Measurements from ENCODE around the gene GOLGA2.
A peak's percentile ranks its signal among the peaks of the same experiment; 100 is the strongest.
"Not testable (repeated sequence)": the region's sequence is repeated elsewhere in the genome, so short reads cannot be mapped to it uniquely, and the experiment has no call there.

GOLGA2 gene

DNA sequence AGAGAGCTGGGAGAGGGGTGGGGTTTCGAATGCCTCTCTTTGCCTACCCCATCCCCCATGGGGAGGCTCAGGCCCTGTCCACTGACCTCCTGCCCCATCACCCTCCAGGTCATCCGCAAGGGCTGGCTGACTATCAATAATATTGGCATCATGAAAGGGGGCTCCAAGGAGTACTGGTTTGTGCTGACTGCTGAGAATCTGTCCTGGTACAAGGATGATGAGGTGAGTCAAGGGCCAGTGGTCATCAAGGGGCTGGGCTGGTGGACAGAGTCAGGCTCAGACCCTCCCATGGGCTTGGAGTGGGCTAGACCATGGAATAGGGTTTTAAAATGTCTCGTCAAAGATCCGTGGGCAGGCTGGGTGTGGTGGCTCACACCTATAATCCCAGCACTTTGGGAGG lies 33.7 kb downstream of the GOLGA2 start:
- no peak for DNase-seq

DNA sequence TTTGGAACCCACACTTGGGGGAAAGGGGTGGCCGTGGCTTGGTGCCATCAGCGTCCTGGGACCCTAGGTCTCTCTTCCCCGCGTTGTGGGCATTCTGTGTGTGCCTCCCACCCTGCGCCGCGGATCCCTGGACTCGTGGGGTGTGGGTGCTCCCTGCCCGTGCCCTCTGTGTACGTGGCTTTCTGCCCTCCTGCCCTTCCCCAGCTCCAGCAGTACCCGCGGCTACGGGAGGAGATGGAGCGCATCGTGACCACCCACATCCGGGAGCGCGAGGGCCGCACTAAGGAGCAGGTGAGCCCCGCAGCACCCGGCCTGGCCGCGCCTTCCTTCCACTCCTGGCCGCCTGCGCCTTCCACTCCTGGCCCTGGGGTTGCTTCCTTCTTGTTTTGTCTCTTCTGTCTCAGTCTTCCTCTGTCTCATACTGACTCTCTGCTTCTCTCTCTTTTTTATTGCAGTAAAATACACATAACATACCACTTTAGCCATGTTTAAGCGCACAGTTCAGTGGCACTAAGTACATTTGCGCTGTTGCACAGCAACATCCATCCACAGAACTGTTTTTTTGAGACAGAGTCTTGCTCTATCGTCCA lies 41.9 kb downstream of the GOLGA2 start:
- DNase-seq: no peak

DNA sequence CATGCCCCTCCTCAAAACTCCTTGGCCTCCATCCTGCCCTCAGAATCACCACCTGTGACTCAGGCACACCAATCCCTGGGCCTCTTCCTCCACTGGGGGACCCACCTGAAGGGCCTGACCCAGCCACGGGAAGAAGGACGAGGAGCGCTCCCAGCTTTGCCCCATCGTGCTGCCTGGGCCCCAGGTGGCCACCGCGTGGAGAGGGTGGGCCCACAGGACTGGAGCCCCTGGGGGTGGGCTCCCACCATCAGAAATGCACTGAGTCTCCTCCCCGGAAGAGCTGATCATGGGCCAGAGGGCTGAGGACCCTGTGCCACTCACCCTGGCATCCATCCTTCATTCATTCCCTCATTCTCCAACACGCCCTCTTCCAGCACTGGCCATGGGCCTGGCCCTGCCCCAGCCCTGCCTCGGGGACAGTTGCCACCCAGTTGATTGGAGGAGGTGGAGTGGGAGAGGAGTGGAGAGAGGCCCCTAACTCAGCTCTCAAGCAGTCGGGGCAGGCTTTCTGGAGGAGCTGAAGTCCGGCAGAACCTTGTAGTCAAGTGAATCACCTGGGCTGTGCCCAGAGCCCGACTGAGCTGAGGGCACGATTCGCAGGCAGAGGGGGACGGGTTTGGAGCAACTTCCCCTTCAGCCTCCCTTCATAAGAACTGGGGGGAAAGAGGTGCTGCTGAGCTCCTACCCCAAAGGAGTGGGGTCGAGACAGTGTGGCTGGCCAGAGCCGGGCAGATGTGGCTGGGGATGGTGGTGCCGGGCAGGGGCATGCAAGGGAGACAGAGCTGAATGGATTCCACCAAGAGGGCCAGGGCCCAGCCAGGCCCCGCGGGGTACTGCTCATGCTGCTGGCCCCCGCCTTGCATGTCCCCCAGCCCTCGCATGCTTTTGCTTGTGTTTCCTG lies 43.0 kb downstream of the GOLGA2 start:
- DNase-seq: no peak

DNA sequence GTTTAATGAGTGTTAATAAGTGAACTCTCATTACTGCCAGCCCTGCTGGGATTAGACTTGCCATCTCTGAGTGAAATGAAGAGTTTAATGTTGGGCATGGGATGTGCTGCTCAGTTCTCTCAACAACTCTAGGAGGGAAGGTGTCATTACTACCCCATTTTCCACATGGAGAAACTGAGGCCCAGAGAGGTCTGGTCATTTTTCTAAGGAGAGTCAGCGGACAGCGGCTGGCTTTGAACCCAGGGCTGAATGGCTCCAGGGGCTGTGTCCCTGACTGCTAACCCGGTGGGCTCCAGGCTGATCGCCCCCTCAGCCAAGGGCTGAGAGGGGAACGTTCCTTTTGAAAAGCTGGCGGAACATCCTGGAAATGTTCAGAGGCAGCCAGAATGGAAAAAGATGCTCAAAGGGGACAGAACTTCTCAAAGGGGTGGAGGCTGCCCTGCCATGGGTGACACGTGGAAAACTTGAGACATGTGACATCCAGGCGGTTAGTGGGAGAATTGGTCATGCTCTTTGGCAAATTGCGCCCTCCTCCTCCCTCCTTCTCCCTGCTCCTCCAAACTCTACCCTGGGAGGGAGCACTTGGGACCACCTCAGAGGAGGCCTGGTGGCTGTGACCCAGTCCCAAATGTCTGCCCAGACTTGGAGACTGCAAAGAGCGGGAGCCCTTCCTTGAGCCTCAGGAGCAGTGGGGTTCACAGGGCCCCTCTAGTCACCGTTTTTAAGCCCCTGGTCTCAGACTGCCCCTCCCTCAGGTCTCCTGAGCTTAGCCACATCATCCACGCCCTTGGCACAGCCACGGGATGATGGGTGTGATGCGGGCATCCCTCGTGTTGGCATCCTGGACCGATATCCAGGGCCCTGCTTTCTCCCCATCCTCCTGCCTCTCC lies 43.9 kb downstream of the GOLGA2 start:
- no peak for DNase-seq

DNA sequence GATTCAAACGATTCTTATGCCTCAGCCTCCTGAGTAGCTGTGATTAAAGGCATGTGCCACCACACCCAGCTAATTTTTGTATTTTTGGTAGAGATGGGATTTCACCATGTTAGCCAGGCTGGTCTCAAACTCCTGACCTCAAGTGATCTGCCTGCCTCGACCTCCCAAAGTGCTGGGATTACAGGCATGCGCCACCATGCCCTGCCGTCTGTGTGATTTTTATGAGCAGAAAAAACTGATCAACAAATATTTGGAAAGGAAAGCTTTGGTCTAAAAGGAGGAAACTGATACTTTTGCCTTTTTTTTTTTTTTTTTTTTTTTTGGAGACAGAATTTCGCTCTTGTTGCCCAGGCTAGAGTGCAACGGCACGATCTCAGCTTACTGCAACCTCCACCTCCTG lies 44.9 kb downstream of the GOLGA2 start:
- DNase-seq: not testable (repeated sequence)

DNA sequence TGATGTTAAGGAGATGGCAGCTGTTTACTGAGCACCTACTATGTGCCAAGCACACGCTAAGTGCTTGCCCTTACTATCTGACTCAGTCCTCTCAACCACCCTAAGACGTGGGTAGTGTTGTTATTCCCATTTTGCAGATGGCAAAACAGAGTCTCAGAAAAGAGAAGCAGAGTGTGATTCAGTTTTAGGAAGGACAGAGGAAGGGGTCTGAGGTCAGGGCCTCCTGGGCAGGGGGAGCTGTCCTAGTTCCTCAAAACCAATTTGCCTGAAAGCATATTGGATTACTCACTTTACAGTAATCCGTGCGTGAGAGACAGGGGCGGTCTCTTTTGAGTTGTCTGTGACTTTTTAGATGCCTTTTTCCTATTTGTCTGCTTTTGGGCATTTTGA lies 49.4 kb downstream of the GOLGA2 start:
- DNase-seq: no peak

DNA sequence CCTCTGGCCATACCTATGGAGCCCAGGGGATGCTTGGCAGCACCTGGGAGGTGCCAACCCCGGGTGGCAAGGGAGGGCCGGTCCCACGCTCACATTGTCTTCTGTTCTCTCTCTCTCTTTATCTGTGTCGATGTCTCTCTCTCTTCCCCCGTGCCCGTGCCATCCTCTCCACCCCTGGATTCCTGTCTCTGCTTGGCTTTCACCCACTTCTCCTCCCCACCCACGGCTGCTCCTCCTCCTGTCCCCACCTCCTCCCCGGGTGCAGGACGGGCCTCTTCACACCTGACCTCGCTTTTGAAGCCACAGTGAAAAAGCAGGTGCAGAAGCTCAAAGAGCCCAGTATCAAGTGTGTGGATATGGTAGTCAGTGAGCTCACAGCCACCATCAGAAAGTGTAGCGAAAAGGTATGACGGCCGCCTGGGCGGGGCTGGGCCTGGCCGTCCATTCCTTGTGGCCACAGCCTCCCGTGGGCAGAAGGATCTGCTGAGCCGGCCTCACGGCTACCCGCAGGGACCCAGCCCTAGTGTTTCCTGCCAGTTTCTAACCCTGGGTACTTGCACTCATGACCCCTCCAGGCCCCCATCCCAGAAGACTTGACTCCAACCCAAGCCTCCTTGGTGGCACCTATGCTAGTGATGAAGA lies 49.9 kb downstream of the GOLGA2 start:
- DNase-seq: no peak

DNA sequence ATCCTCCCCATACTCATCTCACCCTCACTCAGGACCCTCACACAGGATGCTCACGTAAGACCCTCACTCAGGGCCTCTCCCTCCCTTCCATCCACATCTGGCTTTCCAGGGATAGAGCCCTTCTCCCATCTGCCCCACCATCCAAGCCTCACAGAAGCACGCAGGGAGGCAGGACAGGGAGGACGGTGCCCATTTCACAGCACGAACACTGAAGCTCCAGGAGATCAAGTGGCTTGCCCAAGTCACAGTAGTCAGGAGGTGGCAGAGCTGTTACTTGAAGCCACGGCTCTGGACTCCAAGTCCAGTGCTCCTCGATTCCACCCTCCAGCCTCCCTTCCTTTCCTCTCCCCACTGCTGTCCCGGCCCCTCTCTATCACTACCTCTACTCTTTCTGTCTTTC lies 50.9 kb downstream of the GOLGA2 start:
- DNase-seq: no peak

DNA sequence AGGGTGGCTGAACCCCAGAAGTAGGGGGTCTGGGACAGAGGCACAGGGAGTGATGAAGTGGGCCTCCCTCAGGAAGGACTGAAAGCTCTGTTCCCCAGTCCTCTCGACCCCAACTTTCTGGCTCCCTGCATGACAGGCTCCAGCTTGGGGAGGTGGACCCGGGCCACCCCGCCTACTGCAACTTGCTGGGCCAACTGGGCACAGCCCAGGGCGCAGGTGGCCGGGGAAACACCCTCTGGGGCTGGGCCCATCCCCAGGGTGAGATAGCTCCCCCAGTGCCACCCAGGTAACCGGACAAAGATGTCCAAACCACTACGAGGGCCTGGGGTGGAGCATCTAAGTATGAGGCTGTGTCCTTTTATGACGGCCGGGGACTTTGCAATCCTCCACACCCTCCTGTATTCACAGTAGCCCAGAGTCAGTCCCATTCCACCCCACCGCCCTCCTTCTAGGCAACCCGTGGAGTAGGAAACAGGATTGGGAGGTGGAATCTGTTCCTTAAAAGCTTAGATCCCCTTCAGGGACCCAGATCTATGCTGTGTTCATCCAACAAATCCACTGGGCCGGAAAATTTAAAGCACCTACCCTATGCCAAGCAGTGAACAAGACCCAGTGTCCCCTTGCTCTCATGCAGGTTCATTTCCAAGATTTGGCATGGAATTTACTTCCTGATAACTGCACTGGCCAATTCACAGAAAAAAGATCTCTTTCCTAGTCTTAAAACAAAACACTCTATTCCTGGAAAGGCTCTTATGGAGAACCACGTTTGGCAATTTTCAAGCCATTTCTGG lies 52.7 kb downstream of the GOLGA2 start:
- no peak for DNase-seq

DNA sequence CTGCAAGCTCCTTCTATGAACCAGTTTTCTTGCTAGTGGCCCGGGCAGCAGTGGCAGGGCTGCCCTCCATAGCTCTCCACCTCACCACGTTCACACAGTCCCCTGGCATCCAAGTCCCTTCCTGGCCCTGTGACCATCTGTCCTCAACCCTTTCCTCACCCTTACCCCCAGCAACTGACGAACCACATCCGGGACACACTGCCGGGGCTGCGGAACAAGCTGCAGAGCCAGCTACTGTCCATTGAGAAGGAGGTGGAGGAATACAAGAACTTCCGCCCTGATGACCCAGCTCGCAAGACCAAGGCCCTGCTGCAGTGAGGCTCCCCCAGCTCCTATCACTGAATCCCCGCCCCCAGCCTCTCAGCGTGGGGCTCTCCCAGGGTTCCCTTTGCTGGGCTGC lies 53.8 kb downstream of the GOLGA2 start:
- no peak for DNase-seq

DNA sequence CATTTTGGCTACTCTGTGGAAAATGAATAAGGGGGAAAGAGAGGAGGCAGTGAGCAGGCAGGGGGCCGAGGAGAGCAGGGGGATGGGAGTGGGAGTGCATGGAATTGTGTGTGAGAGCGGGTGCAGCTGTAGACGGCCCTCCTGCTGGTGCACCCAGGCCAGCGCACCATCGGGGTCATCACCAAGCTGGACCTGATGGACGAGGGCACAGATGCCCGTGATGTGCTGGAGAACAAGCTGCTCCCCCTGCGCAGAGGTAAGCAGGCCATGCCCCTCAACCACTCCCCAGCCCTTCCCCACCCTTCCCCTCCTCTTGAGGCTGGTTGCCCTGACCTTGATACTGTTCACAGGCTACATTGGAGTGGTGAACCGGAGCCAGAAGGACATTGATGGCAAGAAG lies 56.0 kb downstream of the GOLGA2 start:
- no peak for DNase-seq

DNA sequence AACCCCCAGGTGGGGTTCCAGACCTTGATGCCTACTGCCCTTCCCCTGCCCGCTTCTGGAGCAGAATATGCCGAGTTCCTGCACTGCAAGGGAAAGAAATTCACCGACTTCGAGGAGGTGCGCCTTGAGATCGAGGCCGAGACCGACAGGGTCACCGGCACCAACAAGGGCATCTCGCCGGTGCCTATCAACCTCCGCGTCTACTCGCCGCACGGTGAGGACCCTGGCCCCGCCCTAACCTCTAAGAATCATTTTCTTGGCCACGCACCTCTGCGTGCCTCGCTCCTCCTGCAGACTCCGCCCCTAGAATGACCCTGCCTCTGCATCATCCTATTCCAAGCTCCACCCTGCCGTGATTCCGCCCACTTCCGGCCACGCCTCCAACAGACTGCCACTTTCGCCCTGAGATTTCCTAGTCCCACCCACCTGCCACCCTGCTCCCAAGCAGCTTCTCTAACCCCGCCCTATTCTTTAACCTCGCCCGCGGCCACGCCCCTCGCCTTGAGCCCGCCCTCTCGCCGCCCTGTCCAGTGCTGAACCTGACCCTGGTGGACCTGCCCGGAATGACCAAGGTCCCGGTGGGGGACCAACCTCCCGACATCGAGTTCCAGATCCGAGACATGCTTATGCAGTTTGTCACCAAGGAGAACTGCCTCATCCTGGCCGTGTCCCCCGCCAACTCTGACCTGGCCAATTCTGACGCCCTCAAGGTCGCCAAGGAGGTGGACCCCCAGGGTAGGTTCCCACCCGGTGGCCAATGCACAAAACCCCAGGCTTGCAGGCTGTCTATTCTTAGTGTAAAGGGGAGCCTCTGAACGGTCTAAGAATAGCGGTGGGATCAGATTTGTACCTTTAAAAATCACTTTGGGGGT lies 57.1 kb downstream of the GOLGA2 start:
- peak; percentile 97 for DNase-seq

DNA sequence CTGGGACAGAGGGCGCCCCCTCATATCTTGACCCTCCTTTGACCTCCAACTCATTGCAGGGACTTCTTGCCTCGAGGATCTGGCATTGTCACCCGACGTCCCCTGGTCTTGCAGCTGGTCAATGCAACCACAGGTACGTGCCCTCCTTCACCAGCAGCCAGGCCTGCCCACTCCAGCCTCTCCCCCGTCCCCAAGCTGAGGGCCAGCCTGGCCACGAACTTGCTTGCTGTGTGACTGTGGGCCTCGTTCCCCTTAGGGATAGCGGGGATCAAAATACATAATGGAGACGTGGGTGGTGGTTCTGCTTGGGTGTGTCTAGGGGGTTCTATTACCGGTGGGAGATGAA lies 57.7 kb downstream of the GOLGA2 start:
- no peak for DNase-seq

DNA sequence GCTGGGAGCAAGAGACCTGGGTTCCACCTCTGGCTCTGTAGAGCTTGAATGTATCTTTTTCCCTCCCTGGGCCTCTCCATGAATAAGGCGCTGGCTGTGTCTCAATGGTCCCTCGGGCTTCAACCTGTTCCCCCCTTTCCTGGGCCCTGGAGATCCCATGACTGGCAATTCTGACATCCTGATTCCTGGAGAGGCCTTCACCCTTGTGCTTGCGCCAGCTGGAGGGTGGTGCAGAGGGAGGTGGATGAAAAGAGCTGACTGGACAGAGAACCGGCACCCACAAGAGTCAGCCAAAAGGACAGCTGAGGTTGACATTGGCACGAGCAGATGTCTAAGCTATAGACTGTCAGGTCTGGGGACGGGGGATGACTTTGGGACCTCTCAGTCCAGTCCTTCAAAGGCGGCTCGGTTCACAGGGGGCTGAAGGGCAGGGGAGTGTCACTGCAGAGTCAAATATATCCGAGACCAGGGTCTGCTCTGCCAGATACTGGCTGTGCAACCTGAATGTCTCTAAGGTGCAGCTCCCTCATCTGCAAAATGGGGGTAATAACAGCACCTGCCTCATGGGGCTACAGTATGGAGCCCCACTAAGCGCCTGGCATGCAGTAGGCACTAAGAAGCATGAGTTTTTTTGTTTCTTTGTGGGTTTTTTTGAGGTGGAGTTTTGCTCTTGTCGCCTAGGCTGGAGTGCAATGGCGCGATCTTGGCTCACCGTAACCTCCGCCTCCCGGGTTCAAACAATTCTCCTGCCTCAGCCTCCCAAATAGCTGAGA lies 58.8 kb downstream of the GOLGA2 start:
- no peak for DNase-seq

DNA sequence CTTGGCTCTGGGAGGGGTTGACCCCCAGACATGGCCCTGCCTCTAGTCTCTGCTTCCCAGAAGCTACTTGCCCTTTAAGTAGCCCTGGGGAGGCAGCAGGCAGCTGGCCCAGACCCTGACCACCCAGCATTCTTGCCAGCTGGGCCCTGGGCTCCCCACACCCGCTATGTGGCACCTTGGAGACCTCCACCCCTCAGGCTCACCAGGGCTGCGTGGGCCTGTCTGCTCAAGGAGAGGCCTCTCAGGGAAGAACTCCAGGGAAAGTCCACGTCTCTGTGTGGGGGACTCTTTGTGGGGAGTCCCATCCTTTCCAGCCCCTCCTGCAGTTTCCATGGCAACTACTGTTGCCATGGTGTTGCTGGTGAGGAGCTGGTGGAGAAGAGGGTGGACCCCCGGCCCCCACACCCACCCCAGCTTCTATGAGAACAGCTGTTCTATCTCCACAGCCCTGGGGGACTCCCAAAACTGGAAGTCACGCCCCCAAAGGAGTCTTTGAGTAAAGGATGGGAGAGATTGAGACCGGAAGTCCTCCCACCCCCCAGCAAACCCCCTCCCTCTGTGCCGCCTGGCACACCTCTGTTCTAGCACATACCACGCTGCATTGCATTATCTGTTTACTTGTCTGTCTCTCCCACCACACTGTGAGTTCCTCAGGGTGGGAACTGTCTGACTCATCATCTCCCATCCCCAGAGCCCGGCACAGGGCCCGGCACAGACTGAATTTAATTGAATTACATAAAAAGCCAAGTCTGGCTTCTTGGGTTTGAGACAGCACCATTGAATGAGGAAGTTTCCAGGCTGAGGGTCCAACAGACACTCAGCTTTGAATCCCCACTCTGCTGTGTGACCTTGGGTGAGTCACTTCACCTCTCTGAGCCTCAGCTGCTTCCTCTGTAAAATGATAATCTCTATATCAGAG lies 60.1 kb downstream of the GOLGA2 start:
- DNase-seq: no peak

DNA sequence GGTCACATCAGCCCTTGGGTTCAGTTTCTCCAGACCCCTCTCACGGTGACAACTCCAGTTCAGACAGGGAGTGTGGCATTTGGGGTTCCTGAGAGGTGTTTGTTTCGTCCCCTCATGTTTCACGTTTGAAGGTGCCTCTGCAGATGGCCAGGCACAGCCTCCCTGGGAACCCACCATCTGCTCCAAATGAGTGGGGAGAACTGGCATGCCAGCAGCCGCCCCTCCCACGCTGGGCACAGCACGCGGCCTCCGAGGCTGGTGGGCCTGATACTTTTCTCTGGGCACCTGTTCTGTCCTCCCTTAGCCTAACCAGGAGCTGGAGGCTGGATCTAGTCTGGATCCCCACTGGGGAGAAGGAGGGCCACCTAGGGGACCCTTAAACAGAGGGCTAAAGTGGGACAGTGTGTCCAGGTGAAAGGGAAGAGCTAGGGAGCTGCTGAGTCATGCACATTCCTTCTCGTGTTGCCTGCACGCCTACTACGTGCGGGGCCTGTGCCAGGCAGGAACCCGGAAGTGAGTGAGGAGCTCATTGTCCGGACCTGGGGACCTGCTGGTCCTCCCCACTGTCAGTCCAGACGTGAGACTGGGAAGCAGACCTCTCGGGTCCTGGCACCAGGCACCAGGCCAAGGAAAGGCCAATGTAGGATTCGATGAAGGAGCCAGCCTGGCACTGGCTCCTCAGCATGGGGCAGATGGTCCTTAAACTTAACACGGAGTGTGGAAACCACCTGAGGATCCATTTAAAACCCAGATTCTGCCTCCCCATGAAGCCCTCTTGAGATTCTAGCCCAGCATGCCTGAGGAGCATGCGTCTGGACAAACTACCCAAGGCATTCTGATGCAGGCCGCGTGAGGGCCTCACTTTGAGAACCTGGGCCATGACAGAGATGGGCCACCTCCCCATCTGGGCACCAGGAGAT lies 61.0 kb downstream of the GOLGA2 start:
- no peak for DNase-seq

DNA sequence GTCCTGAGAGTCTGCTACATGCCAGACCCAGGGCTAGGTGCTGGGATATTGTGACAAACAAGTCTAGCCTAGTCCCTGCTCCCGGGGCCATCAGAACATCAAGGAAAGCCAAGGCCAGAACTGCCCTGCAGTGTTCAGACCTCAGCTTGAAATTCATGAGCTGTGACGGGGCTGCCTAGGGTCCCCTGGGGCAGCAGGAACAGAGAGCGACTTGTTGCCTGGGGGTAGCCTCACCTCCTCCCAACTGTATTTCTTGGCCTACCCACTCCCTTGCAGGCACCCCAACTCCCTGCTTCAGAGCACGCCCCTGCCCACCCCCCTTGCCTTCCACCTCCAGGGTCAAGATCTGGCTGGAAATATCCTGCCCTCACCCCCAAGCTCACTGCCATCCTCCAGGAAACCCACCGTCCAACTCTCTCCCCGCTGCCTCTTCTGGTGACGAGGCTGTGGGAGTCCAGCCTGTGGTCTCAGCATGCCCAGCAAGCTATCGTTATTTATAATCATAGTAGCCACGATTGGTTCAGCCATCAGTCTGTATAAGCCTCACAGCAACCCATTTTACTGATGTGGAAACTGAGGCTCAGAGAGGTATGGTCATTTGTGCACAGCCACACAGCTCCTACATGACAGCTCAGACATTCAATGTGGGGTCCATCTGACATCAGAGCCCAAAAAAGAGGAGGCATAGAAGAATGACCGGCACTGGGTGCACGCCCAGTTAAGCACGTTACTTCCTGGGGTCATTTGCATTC lies 61.9 kb downstream of the GOLGA2 start:
- DNase-seq: no peak

DNA sequence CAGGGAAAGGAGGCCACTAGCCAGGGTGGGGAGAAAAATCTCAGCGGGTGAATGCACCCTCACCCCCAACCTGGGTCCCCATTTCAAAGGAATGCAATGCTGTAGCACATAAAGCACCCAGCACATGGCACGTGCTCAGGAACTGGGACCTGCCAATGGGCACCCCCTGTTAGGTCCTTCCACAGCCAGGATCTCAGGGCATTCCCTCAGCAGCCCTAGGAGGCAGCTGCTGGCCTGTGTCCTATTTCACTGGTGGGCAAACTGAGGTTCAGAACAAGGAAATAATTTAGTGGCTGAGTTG lies 63.9 kb downstream of the GOLGA2 start:
- DNase-seq: no peak
